NCI-H1436 treated with DMSO at 0.1 percent for 48 hours (cell line): ENCODE data around the gene TNNT2.

Experiments used
- DNase-seq: peaks from one replicate; lab custom pipeline; 2025; lab: John Stamatoyannopoulos, UW

The TNNT2 gene

GRCh38 chr1:201356701-201357100, 20.8 kb downstream of the TNNT2 start:
- no peak for DNase-seq

GRCh38 chr1:201356236-201356635, 21.2 kb downstream of the TNNT2 start:
- no peak for DNase-seq

GRCh38 chr1:201355471-201355870, 22.0 kb downstream of the TNNT2 start:
- DNase-seq = no peak

- no peak for DNase-seq
Measured at GRCh38 chr1:201354901-201355295, 22.6 kb downstream of the TNNT2 start.

- no peak for DNase-seq
Measured at GRCh38 chr1:201354151-201354900, 23.2 kb downstream of the TNNT2 start.

- DNase-seq = no peak
Measured at GRCh38 chr1:201353186-201353940, 24.1 kb downstream of the TNNT2 start.

GRCh38 chr1:201351617-201352016, 25.9 kb downstream of the TNNT2 start:
- no peak for DNase-seq

- DNase-seq = no peak
Measured at GRCh38 chr1:201350884-201351283, 26.6 kb downstream of the TNNT2 start.

- DNase-seq = no peak
Measured at GRCh38 chr1:201350361-201350725, 27.1 kb downstream of the TNNT2 start.

GRCh38 chr1:201349092-201349491, 28.4 kb downstream of the TNNT2 start:
- no peak for DNase-seq

GRCh38 chr1:201348211-201348566, 29.3 kb downstream of the TNNT2 start:
- no peak for DNase-seq

GRCh38 chr1:201347498-201348210, 29.8 kb downstream of the TNNT2 start:
- DNase-seq = no peak

GRCh38 chr1:201346987-201347386, 30.5 kb downstream of the TNNT2 start:
- DNase-seq = no peak

GRCh38 chr1:201346337-201346939, 31.0 kb downstream of the TNNT2 start:
- DNase-seq = no peak

- DNase-seq = no peak
Measured at GRCh38 chr1:201345081-201345355, 32.5 kb downstream of the TNNT2 start.

GRCh38 chr1:201344206-201345080, 33.0 kb downstream of the TNNT2 start:
- no peak for DNase-seq

- DNase-seq = no peak
Measured at GRCh38 chr1:201341377-201341776, 36.1 kb downstream of the TNNT2 start.

- no peak for DNase-seq
Measured at GRCh38 chr1:201336711-201337450, 40.6 kb downstream of the TNNT2 start.

GRCh38 chr1:201335901-201336300, 41.6 kb downstream of the TNNT2 start:
- no peak for DNase-seq

GRCh38 chr1:201335174-201335870, 42.2 kb downstream of the TNNT2 start:
- no peak for DNase-seq
